Neutrophil (primary cell): Measurements from ENCODE around the gene LONP2.
"Not testable (repeated sequence)": the region's sequence is repeated elsewhere in the genome, so short reads cannot be mapped to it uniquely, and the experiment has no call there.

Experiments used
- H3K27ac ChIP-seq: fragments of 200-600 bp; sonication (generic); 2 replicates; pipeline ENCODE4 v1.5.1; 2016; ENCODE audit warnings: mild to moderate bottlenecking, moderate library complexity
- H3K27me3 ChIP-seq: fragments of 200-600 bp; sonication (generic); 2 replicates; pipeline ENCODE4 v1.6.0; 2016; ENCODE audit warnings: mild to moderate bottlenecking
- H3K36me3 ChIP-seq: fragments of 200-600 bp; sonication (generic); 2 replicates; pipeline ENCODE4 v1.5.1; 2017
- H3K4me1 ChIP-seq, 2 experiments: fragments of 200-600 bp in 1 of 2; sonication (generic) in 1 of 2; 1 replicate in 1 of 2; 2 replicates in 1 of 2; pipeline versions ENCODE4 v1.5.1 to v1.6.1; 2013 to 2016; ENCODE audit warnings: low read depth in 1 of 2, low read length in 1 of 2, mild to moderate bottlenecking in 1 of 2, moderate library complexity in 1 of 2; ENCODE audit not compliant: control insufficient read depth in 1 of 2, insufficient read depth in 1 of 2
- H3K4me3 ChIP-seq, 2 experiments: fragments of 200-600 bp in 1 of 2; sonication (generic) in 1 of 2; 1 replicate in 1 of 2; 2 replicates in 1 of 2; pipeline ENCODE4 v1.5.1; 2013 to 2016; ENCODE audit warnings: low read depth in 1 of 2, low read length in 1 of 2, mild to moderate bottlenecking in 1 of 2, moderate library complexity in 1 of 2
- H3K9me3 ChIP-seq: fragments of 200-600 bp; sonication (generic); 2 replicates; pipeline ENCODE4 v1.5.1; 2016
- TF ChIP-seq, protein P1 (sequence below): fragments of 200-600 bp; sonication (generic); IDR thresholded peaks from 2 replicates; pipeline ENCODE4 v1.5.1; 2016; ENCODE audit warnings: antibody characterized with exemption

Gene LONP2

DNA sequence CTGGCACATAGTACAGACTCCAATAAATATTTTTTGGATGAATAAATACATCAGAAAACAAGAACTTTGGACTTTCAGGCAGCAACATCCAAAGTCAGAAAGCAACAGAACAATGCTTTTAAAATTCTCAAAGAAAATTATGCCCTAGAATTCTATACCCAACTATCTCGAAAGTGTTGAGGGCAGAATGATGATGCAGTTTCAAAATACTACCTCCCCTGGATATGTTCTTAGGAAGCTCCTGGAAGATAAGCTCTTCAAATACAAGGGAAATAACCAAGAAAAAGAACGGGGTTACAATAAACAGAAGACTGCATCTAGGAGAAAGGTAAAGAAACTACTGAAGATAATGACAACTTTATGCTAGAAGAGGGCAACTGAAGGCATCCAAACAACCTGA, 130.2 kb downstream of the LONP2 start:
- Histone ChIP-seq H3K36me3 (no peaks in the 10 kb centered on the region), H3K27ac (no peak overlapping the region), H3K4me3 (no peak overlapping the region), H3K27me3 (no peaks in the 10 kb centered on the region), H3K9me3 (no peaks in the 10 kb centered on the region), H3K4me1 (peaks cover 40 to 42% of the 10 kb centered on the region in 2 experiments)
- TF ChIP-seq, protein P1, sequence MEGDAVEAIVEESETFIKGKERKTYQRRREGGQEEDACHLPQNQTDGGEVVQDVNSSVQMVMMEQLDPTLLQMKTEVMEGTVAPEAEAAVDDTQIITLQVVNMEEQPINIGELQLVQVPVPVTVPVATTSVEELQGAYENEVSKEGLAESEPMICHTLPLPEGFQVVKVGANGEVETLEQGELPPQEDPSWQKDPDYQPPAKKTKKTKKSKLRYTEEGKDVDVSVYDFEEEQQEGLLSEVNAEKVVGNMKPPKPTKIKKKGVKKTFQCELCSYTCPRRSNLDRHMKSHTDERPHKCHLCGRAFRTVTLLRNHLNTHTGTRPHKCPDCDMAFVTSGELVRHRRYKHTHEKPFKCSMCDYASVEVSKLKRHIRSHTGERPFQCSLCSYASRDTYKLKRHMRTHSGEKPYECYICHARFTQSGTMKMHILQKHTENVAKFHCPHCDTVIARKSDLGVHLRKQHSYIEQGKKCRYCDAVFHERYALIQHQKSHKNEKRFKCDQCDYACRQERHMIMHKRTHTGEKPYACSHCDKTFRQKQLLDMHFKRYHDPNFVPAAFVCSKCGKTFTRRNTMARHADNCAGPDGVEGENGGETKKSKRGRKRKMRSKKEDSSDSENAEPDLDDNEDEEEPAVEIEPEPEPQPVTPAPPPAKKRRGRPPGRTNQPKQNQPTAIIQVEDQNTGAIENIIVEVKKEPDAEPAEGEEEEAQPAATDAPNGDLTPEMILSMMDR = no peak

DNA sequence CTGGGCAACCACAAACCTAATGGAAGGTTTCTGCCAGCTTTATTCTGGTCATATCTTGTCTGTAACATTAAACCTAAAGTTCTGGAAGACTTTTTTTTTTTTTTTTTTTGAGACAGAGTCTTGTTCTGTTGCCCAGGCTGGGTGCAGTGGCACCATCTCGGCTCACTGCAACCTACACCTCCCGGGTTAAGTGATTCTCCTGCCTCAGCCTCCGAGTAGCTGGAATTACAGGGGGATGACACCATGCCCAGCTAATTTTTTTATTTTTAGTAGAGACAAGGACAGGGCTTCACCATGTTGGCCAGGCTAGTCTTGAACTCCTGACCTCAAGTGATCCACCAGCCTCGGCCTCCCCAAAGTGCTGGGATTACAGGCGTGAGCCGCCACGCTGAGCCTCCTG, 133.2 kb downstream of the LONP2 start:
- H3K27ac ChIP-seq = peak overlapping the region; percentile 82
- not testable (repeated sequence) for H3K9me3 ChIP-seq, H3K36me3 ChIP-seq, H3K27me3 ChIP-seq, H3K4me3 ChIP-seq
- H3K4me1 ChIP-seq = peaks cover 69 to 72% of the 10 kb centered on the region in 2 experiments

DNA sequence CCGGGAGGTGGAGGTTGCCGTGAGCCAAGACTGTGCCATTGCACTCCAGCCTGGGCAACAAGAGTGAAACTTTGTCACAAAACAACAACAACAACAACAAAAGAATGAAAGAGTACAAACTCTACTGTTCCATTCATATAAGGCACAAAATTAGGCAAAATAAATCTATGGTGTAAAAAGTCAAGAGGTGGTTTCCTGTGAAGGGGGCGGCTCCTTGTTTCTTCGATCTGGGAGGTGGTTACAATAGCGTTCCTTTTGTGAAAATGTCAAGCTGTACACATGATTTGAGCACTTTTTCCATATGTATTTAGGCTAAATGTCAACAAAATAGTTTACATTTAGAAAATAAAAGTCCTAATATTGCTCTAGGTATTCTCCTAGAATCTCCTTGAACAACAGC, 134.2 kb downstream of the LONP2 start:
- TF ChIP-seq, protein P1 = no peak
- no peaks in the 10 kb centered on the region for H3K9me3 ChIP-seq
- no peaks in the 10 kb centered on the region for H3K27me3 ChIP-seq
- H3K36me3 ChIP-seq = no peaks in the 10 kb centered on the region
- peak overlapping the region; percentile 6 to 40 for H3K4me3 ChIP-seq
- H3K27ac ChIP-seq = peak overlapping the region; percentile 82
- peaks cover 77 to 81% of the 10 kb centered on the region in 2 experiments for H3K4me1 ChIP-seq

DNA sequence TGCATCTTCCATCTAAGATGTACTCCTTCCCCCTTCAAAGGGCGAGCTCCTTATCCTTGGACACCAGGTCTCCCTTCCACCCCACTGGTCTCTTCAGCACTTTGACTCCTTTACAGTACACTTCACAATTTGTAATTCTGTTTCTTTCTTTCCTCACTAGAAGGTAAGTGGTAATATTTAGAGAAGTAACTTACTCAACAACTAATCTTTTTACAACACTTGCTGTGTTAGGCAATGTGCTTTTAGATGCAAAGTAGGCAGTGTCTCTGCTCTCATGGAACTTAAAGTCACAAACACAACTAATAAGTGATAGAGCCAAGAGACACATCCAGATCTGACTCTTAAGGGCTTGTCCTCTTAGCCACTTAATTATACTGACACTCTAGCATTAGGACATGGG, 134.7 kb downstream of the LONP2 start:
- Histone ChIP-seq H3K36me3 (no peaks in the 10 kb centered on the region), H3K27ac (peak overlapping the region; percentile 82), H3K27me3 (no peaks in the 10 kb centered on the region), H3K9me3 (no peaks in the 10 kb centered on the region), H3K4me3 (peak overlapping the region; percentile 6 to 40), H3K4me1 (peaks cover 77 to 81% of the 10 kb centered on the region in 2 experiments)
- TF ChIP-seq, protein P1 = no peak

DNA sequence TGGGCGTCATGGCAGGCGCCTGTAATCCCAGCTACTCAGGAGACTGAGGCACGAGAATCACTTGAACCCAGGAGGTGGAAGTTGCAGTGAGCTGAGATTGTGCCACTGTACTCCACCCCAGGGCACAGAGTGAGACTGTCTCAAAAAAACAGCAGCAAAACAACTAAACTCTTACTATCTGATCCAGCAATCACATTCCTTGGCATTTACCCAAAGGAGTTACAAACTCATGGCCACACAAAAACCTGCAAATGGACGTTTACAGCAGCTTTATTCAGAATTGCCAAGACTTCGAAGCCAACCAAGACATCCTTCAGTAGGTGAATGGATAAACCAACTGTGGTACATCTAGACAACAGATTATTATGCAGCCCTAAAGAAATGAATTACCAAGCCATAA, 137.1 kb downstream of the LONP2 start:
- Histone ChIP-seq H3K4me1 (peaks cover 83 to 85% of the 10 kb centered on the region in 2 experiments), H3K4me3 (no peak overlapping the region), H3K27me3 (peaks cover 1% of the 10 kb centered on the region), H3K27ac (peak overlapping the region; percentile 21), H3K9me3 (no peaks in the 10 kb centered on the region), H3K36me3 (no peaks in the 10 kb centered on the region)
- TF ChIP-seq, protein P1 = no peak

DNA sequence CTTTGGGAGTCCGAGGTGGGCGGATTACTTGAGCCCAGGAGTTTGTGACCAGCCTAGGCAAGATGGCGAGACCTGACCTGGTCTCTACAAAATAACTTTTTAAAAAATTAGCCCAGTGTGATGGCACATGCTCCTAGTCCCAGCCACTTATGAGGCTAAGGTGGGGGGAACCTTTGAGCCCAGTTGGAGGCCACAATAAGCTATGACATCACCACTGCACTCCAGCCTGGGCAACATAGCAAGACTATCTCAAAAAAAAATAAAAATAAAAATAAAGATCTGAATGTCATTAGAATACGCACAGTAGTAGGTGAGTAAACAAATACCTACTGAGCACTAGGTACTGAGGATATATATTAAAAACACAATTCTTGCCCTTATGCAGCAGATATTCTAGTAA, 138.0 kb downstream of the LONP2 start:
- peaks cover 74 to 76% of the 10 kb centered on the region in 2 experiments for H3K4me1 ChIP-seq

More for the DNA sequence above, 138.0 kb downstream of the LONP2 start:
- TF ChIP-seq, protein P1 = no peak
- peaks cover 5% of the 10 kb centered on the region for H3K27me3 ChIP-seq
- peak overlapping the region; percentile 21 for H3K27ac ChIP-seq
- no peaks in the 10 kb centered on the region for H3K9me3 ChIP-seq
- H3K36me3 ChIP-seq = no peaks in the 10 kb centered on the region
- no peak overlapping the region for H3K4me3 ChIP-seq
